SU-DHL-6 (cell line): ENCODE measurements around the gene SLC24A1.

Source experiments
- H2AFZ ChIP-seq: fragments of 200-600 bp; sonication (generic); 2 replicates; pipeline ENCODE4 v1.6.1; 2014; ENCODE audit warnings: low read depth, mild to moderate bottlenecking, moderate library complexity, mixed read lengths, antibody characterized with exemption, low read length; ENCODE audit not compliant: severe bottlenecking
- H3F3A ChIP-seq: fragments of 200-600 bp; shearing (Covaris generic); 2 replicates; pipeline ENCODE4 v1.6.0; 2016; ENCODE audit warnings: antibody characterized with exemption, mild to moderate bottlenecking; ENCODE audit not compliant: insufficient read depth
- H3K27ac ChIP-seq: fragments of 200-600 bp; sonication (generic); 2 replicates; pipeline ENCODE4 v1.5.1; 2016; ENCODE audit warnings: low read depth, mild to moderate bottlenecking, low read length, moderate library complexity, mixed read lengths
- H3K27me3 ChIP-seq: fragments of 200-600 bp; sonication (generic), shearing (Covaris generic); 2 replicates; pipeline ENCODE4 v1.6.0; 2014; ENCODE audit warnings: mild to moderate bottlenecking, low read length
- H3K36me3 ChIP-seq: fragments of 200-600 bp; sonication (generic); 2 replicates; pipeline ENCODE4 v1.6.1; 2014; ENCODE audit warnings: mild to moderate bottlenecking, low read length, mixed read lengths
- H3K4me2 ChIP-seq: fragments of 300-600, 200-600 bp; shearing (Covaris generic), sonication (generic); 2 replicates; pipeline ENCODE4 v1.6.0; 2014; ENCODE audit warnings: low read length, low read depth, mild to moderate bottlenecking; ENCODE audit not compliant: poor library complexity, severe bottlenecking
- H3K4me3 ChIP-seq: fragments of 200-600 bp; sonication (generic); 2 replicates; pipeline ENCODE4 v1.5.1; 2014; ENCODE audit warnings: antibody characterized with exemption, low read length, mild to moderate bottlenecking, mixed read lengths; ENCODE audit not compliant: insufficient read depth, poor library complexity, severe bottlenecking
- H3K79me2 ChIP-seq: fragments of 200-600 bp; sonication (generic); 2 replicates; pipeline ENCODE4 v1.6.1; 2014; ENCODE audit warnings: mild to moderate bottlenecking, low read length, moderate library complexity; ENCODE audit not compliant: insufficient read depth
- H3K9ac ChIP-seq: fragments of 200-600 bp; sonication (generic); 2 replicates; pipeline ENCODE4 v1.7.0; 2014; ENCODE audit warnings: mild to moderate bottlenecking, low read length
- H3K9me2 ChIP-seq: fragments of 200-600 bp; sonication (generic); replicated peaks from 2 replicates; pipeline ENCODE4 v1.6.1; 2014; ENCODE audit warnings: low read length; ENCODE audit not compliant: insufficient read depth
- H3K9me3 ChIP-seq: fragments of 200-600 bp; sonication (generic); 2 replicates; pipeline ENCODE4 v1.6.1; 2014; ENCODE audit warnings: low read length, mixed read lengths; ENCODE audit not compliant: insufficient read depth
- H4K20me1 ChIP-seq: fragments of 200-600 bp; sonication (generic); 2 replicates; pipeline ENCODE4 v1.6.1; 2014; ENCODE audit warnings: low read depth, mild to moderate bottlenecking, antibody characterized with exemption, low read length, moderate library complexity, mixed read lengths
- EZH2phosphoT487 ChIP-seq: fragments of 200-600 bp; sonication (generic), shearing (Covaris generic); conservative IDR thresholded peaks from 2 replicates; pipeline ENCODE4 v1.6.1; 2018; ENCODE audit warnings: mild to moderate bottlenecking, antibody characterized with exemption, low read length, moderate library complexity, mixed read lengths
- TF ChIP-seq, protein P1 (sequence below): fragments of 200-600 bp; sonication (generic); IDR thresholded peaks from one replicate; pipeline ENCODE4 v1.5.1; 2017; ENCODE audit warnings: antibody characterized with exemption, mild to moderate bottlenecking, low read length, moderate library complexity; ENCODE audit not compliant: insufficient read depth, poor library complexity, severe bottlenecking

Gene SLC24A1

DNA sequence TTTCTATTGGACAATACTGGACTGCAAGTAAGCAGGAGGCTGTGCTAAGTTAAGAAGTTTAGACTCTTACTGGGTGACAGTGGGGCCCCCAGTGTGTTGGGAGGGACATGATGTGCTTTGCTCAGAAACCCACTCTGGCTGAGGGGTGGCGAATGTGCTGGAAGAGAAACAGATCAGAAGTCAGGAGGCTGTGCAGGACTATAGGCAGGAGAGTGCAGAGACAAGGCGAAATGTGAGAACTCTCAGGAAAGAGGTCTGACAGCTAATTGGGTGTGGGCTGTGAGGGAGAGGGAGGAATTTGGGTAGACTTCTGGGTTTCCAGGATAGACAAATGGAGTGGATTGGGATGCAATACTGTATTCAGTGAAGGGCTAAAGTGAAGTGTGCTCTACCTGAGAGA lies 12.0 kb downstream of the SLC24A1 start:
- H3K9me3 ChIP-seq, result no peaks in the 10 kb centered on the region
- no peak overlapping the region for H3K27ac ChIP-seq
- no peaks in the 10 kb centered on the region for H3K27me3 ChIP-seq
- no peaks in the 10 kb centered on the region for H4K20me1 ChIP-seq
- no peak overlapping the region for H2AFZ ChIP-seq
- no peaks in the 10 kb centered on the region for H3K36me3 ChIP-seq
- H3K4me3 ChIP-seq, result no peak overlapping the region
- H3K4me2 ChIP-seq, result no peak overlapping the region
- no peak overlapping the region for H3K9ac ChIP-seq
- no peak for TF ChIP-seq EZH2phosphoT487
- no peaks in the 10 kb centered on the region for H3F3A ChIP-seq
- no peaks in the 10 kb centered on the region for H3K79me2 ChIP-seq
- no peaks in the 10 kb centered on the region for H3K9me2 ChIP-seq

DNA sequence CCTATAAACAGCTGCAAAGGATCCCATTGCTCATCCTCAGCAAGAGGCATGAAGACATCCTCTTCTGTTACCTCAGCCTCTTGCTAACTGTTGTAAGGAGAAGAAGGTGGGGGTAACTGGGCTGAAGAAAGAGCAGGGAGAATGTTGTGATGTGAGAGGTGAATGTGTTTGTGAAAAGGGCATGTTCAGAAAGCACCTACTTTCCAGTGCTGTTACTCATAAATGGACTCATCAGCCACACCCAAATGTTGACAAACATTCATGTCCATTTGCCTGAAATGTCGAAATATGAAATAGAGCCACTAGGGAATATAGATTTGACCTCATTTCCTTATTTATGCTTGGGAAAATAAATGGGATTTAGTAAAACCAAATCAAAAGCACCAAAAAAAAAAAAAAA lies 12.6 kb downstream of the SLC24A1 start:
- H4K20me1 ChIP-seq, result no peaks in the 10 kb centered on the region
- H3F3A ChIP-seq, result no peaks in the 10 kb centered on the region
- no peak overlapping the region for H3K4me2 ChIP-seq
- no peaks in the 10 kb centered on the region for H3K79me2 ChIP-seq
- no peak overlapping the region for H3K27ac ChIP-seq
- H3K9ac ChIP-seq, result no peak overlapping the region
- no peak overlapping the region for H3K4me3 ChIP-seq
- no peaks in the 10 kb centered on the region for H3K36me3 ChIP-seq
- no peaks in the 10 kb centered on the region for H3K9me3 ChIP-seq
- no peaks in the 10 kb centered on the region for H3K27me3 ChIP-seq
- no peak for TF ChIP-seq EZH2phosphoT487
- TF ChIP-seq, protein P1, sequence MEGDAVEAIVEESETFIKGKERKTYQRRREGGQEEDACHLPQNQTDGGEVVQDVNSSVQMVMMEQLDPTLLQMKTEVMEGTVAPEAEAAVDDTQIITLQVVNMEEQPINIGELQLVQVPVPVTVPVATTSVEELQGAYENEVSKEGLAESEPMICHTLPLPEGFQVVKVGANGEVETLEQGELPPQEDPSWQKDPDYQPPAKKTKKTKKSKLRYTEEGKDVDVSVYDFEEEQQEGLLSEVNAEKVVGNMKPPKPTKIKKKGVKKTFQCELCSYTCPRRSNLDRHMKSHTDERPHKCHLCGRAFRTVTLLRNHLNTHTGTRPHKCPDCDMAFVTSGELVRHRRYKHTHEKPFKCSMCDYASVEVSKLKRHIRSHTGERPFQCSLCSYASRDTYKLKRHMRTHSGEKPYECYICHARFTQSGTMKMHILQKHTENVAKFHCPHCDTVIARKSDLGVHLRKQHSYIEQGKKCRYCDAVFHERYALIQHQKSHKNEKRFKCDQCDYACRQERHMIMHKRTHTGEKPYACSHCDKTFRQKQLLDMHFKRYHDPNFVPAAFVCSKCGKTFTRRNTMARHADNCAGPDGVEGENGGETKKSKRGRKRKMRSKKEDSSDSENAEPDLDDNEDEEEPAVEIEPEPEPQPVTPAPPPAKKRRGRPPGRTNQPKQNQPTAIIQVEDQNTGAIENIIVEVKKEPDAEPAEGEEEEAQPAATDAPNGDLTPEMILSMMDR, result no peak
- H3K9me2 ChIP-seq, result no peaks in the 10 kb centered on the region
- H2AFZ ChIP-seq, result no peak overlapping the region

DNA sequence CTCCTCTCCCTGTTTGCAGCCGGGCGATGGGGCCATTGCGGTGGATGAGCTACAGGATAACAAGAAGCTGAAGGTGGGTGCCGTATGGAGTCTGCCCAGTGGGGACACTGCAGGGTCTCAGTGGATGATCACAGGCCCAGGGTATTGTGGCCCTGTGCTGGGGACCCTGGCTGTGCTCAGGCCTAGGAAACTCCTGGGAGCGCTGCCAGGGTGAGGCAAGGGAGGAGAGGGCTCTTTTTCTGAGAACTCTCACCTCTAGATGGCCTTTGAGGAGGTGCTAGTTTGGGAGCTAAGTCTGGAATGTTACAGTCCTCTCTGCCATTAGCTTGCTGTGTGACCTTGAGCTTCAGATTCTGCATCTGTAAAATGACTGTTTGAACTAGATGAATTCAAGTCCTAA lies 16.4 kb downstream of the SLC24A1 start:
- H3K9ac ChIP-seq, result no peak overlapping the region
- no peaks in the 10 kb centered on the region for H4K20me1 ChIP-seq
- H3K4me3 ChIP-seq, result no peak overlapping the region
- H3K36me3 ChIP-seq, result no peaks in the 10 kb centered on the region
- no peaks in the 10 kb centered on the region for H3K79me2 ChIP-seq
- no peak for TF ChIP-seq EZH2phosphoT487
- TF ChIP-seq, protein P1, result no peak
- no peaks in the 10 kb centered on the region for H3F3A ChIP-seq
- H2AFZ ChIP-seq, result no peak overlapping the region
- no peaks in the 10 kb centered on the region for H3K27me3 ChIP-seq
- H3K4me2 ChIP-seq, result no peak overlapping the region
- H3K9me3 ChIP-seq, result no peaks in the 10 kb centered on the region
- no peak overlapping the region for H3K27ac ChIP-seq
- no peaks in the 10 kb centered on the region for H3K9me2 ChIP-seq

DNA sequence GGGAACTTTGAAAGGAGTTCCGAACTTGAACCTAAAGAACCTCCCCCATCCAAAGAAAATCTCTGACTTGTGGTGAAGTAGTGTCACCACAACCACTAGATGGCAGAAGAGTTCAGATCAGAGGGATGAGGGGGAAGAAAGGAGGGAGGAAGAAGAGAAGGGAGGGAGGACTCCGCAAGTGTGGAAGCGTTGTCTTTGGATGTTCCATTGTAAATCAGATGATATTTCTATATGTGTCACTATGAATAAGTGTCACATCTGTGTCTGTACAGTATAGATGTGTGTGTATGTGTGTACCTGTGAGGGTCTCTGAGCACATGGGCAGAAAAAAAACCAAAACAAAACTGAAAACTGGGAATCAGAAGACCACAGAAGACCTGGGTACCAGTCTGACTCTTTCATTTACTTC lies 16.9 kb downstream of the SLC24A1 start:
- no peak overlapping the region for H2AFZ ChIP-seq
- H3K4me2 ChIP-seq, result peak overlapping the region; percentile 25
- TF ChIP-seq EZH2phosphoT487, result no peak
- TF ChIP-seq, protein P1, result peak; percentile 80
- H3K4me3 ChIP-seq, result no peak overlapping the region
- peak overlapping the region; percentile 2; the same call in 1 of the 2 replicates for H3K27ac ChIP-seq
- H3K9me3 ChIP-seq, result no peaks in the 10 kb centered on the region
- no peaks in the 10 kb centered on the region for H3K79me2 ChIP-seq
- H3K27me3 ChIP-seq, result no peaks in the 10 kb centered on the region
- no peaks in the 10 kb centered on the region for H4K20me1 ChIP-seq
- H3K9ac ChIP-seq, result peak overlapping the region; percentile 2; the same call in 1 of the 2 replicates
- H3K9me2 ChIP-seq, result no peaks in the 10 kb centered on the region
- H3K36me3 ChIP-seq, result no peaks in the 10 kb centered on the region
- H3F3A ChIP-seq, result peaks cover 4% of the 10 kb centered on the region; the same call in 1 of the 2 replicates
